GM19452 (cell line): ENCODE data around the gene MLLT6.
"Not testable (repeated sequence)": the region's sequence is repeated elsewhere in the genome, so short reads cannot be mapped to it uniquely, and the experiment has no call there.

Source experiments
- ATAC-seq: cut with Tn5 transposase; IDR thresholded peaks from one replicate; pipeline ENCODE4 v1.9.1; 2021; ENCODE audit not compliant: unreplicated experiment

Gene MLLT6

GRCh38 chr17:38725066-38725465, 20.0 kb downstream of the MLLT6 start:
- ATAC-seq, result no peak

- ATAC-seq, result not testable (repeated sequence)
These were observed 21.1 kb downstream of the MLLT6 start for GRCh38 chr17:38726145-38726544.

GRCh38 chr17:38727736-38728135, 22.7 kb downstream of the MLLT6 start:
- no peak for ATAC-seq

- no peak for ATAC-seq
These were observed 23.3 kb downstream of the MLLT6 start for GRCh38 chr17:38728290-38728831.

GRCh38 chr17:38729368-38729885, 24.4 kb downstream of the MLLT6 start:
- ATAC-seq, result no peak

GRCh38 chr17:38729886-38730525, 24.9 kb downstream of the MLLT6 start, which contains the start of gene CISD3:
TSS of gene CISD3 (plus strand) at chr17:38730341. CDS start at chr17:38730359, 18 bp downstream.
- peak; percentile 79 for ATAC-seq

- no peak for ATAC-seq
These were observed 25.7 kb downstream of the MLLT6 start for GRCh38 chr17:38730526-38731379.

GRCh38 chr17:38731526-38732294, 26.6 kb downstream of the MLLT6 start:
- no peak for ATAC-seq

- no peak for ATAC-seq
These were observed 27.6 kb downstream of the MLLT6 start for GRCh38 chr17:38732376-38733281.

GRCh38 chr17:38733282-38733981, 28.4 kb downstream of the MLLT6 start:
- ATAC-seq, result no peak

GRCh38 chr17:38733982-38734973, 29.2 kb downstream of the MLLT6 start:
- ATAC-seq, result no peak

- no peak for ATAC-seq
These were observed 30.3 kb downstream of the MLLT6 start for GRCh38 chr17:38735161-38735997.

- no peak for ATAC-seq
These were observed 33.1 kb downstream of the MLLT6 start for GRCh38 chr17:38738007-38738662.

GRCh38 chr17:38738686-38739085, 33.6 kb downstream of the MLLT6 start:
- ATAC-seq, result no peak

GRCh38 chr17:38739305-38739704, 34.2 kb downstream of the MLLT6 start:
- no peak for ATAC-seq

GRCh38 chr17:38740044-38740443, 35.0 kb downstream of the MLLT6 start:
- no peak for ATAC-seq

GRCh38 chr17:38740806-38741205, 35.7 kb downstream of the MLLT6 start:
- no peak for ATAC-seq
